GM23338 (cell line): ENCODE results near the gene ACSS3.

Experiments used
- CTCF ChIP-seq, 2 experiments: fragments of 200-600 bp in 1 of 2; sonication (generic) in 1 of 2; conservative IDR thresholded peaks; 2 replicates each; pipeline versions ENCODE4 v1.5.1 to v1.6.1; 2016 to 2017; ENCODE audit warnings: antibody characterized with exemption in 2 of 2, low read depth in 2 of 2, mild to moderate bottlenecking in 2 of 2, moderate library complexity in 1 of 2
- EZH2phosphoT487 ChIP-seq: fragments of 200-600 bp; sonication (generic); IDR thresholded peaks from one replicate; pipeline ENCODE4 v1.8.1; 2018; ENCODE audit warnings: antibody characterized with exemption; ENCODE audit not compliant: unreplicated experiment

- no peak for TF ChIP-seq EZH2phosphoT487
- no peak for TF ChIP-seq CTCF (conservative IDR thresholded peaks at IDR 0.05; ENCODE audit: low read depth in 2 of 2)
These were observed 2.6 kb downstream of the ACSS3 start for GRCh38 chr12:81080431-81080983.
